B cell (primary cell): Measurements from ENCODE around the gene GAB3. TPM values are rescaled to one million over a fixed set of nuclear protein-coding genes. Genes with fewer than 3 reads are reported as not detected.

Source experiments
- ATAC-seq: fragments of 200-7000 bp; cut with Tn5 transposase; one replicate; pipeline ENCODE4 v1.10.0; 2021; ENCODE audit warnings: low read depth, mild to moderate bottlenecking, moderate number of reproducible peaks, moderate library complexity
- CTCF ChIA-PET: fragments of 350-600 bp; sonication (Branson Sonifier 250); formaldehyde crosslinking; loops from one replicate; lab custom pipeline; 2021; ENCODE audit warnings: antibody characterized with exemption, inconsistent platforms; lab: Charles Lee
- POLR2A ChIA-PET: fragments of 350-600 bp; sonication (Branson Sonifier 250); formaldehyde crosslinking; loops from one replicate; lab custom pipeline; 2021; ENCODE audit warnings: antibody characterized with exemption; lab: Charles Lee
- DNase-seq: peaks from one replicate; pipeline ENCODE4 v3.0.0; 2013
- H2AFZ ChIP-seq: 2 replicates; pipeline ENCODE4 v1.6.1; 2012; ENCODE audit warnings: mild to moderate bottlenecking, low read depth, low read length; ENCODE audit not compliant: insufficient read depth, poor library complexity, severe bottlenecking
- H3K27ac ChIP-seq, 2 donors: 1 replicate in 1 of 2; 2 replicates in 1 of 2; pipeline ENCODE4 v1.5.1; 2012 to 2013; ENCODE audit warnings: low read length in 2 of 2, mild to moderate bottlenecking in 2 of 2, moderate library complexity in 1 of 2
- H3K27me3 ChIP-seq, 4 experiments: fragments of 200-600 bp in 1 of 4; sonication (generic) in 1 of 4; replicated peaks in 1 of 4; 1 replicate in 2 of 4; 2 replicates in 2 of 4; pipeline versions ENCODE4 v1.6.1 to v1.7.0; 2013 to 2016; ENCODE audit warnings: low read length in 3 of 4, mild to moderate bottlenecking in 2 of 4, mixed read lengths in 1 of 4, moderate library complexity in 1 of 4; ENCODE audit not compliant: insufficient read depth in 4 of 4, control insufficient read depth in 3 of 4; ENCODE audit errors: control extremely low read depth in 1 of 4
- H3K36me3 ChIP-seq, 2 experiments: replicated peaks in 1 of 2; 1 replicate in 1 of 2; 2 replicates in 1 of 2; pipeline versions ENCODE4 v1.6.1 to v1.7.1; 2013; ENCODE audit warnings: low read length in 1 of 2; ENCODE audit not compliant: insufficient read depth in 2 of 2, control insufficient read depth in 1 of 2; ENCODE audit errors: control extremely low read depth in 1 of 2, extremely low read depth in 1 of 2
- H3K4me1 ChIP-seq, 2 donors: fragments of 200-600 bp in 1 of 2; sonication (generic) in 1 of 2; 1 replicate in 1 of 2; 2 replicates in 1 of 2; pipeline versions ENCODE4 v1.5.1 to v1.6.1; 2013 to 2017; ENCODE audit warnings: low read length in 2 of 2; ENCODE audit not compliant: control insufficient read depth in 2 of 2, insufficient read depth in 2 of 2
- H3K4me2 ChIP-seq: replicated peaks from 2 replicates; pipeline ENCODE3; 2012; ENCODE audit warnings: mild to moderate bottlenecking, low read depth, low read length; ENCODE audit not compliant: poor library complexity, severe bottlenecking
- H3K4me3 ChIP-seq, 5 experiments: fragments of 200-600 bp in 1 of 5; sonication (generic) in 1 of 5; 1 replicate in 3 of 5; 2 replicates in 2 of 5; pipeline versions ENCODE4 v1.5.1 to v1.7.0; 2011 to 2016; ENCODE audit warnings: low read length in 4 of 5, mild to moderate bottlenecking in 4 of 5, low read depth in 2 of 5, control low read depth in 1 of 5, moderate library complexity in 1 of 5; ENCODE audit not compliant: insufficient read depth in 1 of 5; ENCODE audit errors: control extremely low read depth in 1 of 5, extremely low read depth in 1 of 5
- H3K79me2 ChIP-seq: fragments of 200-600 bp; sonication (generic); one replicate; pipeline ENCODE4 v1.6.0; 2016; ENCODE audit warnings: low read length; ENCODE audit not compliant: control insufficient read depth, insufficient read depth
- H3K9ac ChIP-seq: fragments of 200-600 bp; sonication (generic); 2 replicates; pipeline ENCODE4 v1.6.1; 2017; ENCODE audit warnings: mild to moderate bottlenecking, low read length, moderate library complexity
- H3K9me3 ChIP-seq, 3 donors: one replicate each; pipeline versions ENCODE4 v1.6.1 to v1.7.1; 2013; ENCODE audit warnings: low read length in 2 of 3; ENCODE audit not compliant: control insufficient read depth in 2 of 3, insufficient read depth in 1 of 3; ENCODE audit errors: control extremely low read depth in 1 of 3
- H4K20me1 ChIP-seq: 2 replicates; pipeline ENCODE4 v1.6.0; 2012; ENCODE audit warnings: mild to moderate bottlenecking, low read length; ENCODE audit not compliant: insufficient read depth, control insufficient read depth, poor library complexity, severe bottlenecking
- H3K27ac Mint-ChIP-seq: one replicate; pipeline ENCODE4 v1.8.0; 2021; ENCODE audit warnings: mixed read lengths
- H3K27me3 Mint-ChIP-seq: one replicate; pipeline ENCODE4 v1.8.0; 2021; ENCODE audit warnings: mixed read lengths
- H3K4me1 Mint-ChIP-seq: one replicate; pipeline ENCODE4 v1.8.0; 2021; ENCODE audit warnings: mixed read lengths
- H3K4me3 Mint-ChIP-seq: one replicate; pipeline ENCODE4 v1.8.0; 2021; ENCODE audit warnings: mixed read lengths
- H3K9me3 Mint-ChIP-seq: one replicate; pipeline ENCODE4 v1.8.0; 2022; ENCODE audit warnings: mixed read lengths; ENCODE audit not compliant: insufficient read depth
- EZH2 ChIP-seq: IDR thresholded peaks from 2 replicates; pipeline ENCODE4 v1.6.1; 2012; ENCODE audit warnings: borderline replicate concordance, low read depth, mild to moderate bottlenecking, moderate library complexity, low read length; ENCODE audit not compliant: insufficient read depth, poor library complexity, severe bottlenecking
- WGBS: methylation state at CpG from one replicate; pipeline ENCODE4 v1.1.5; 2013; ENCODE audit warnings: missing lambda C conversion rate; ENCODE audit not compliant: insufficient coverage; 5-methylcytosine and 5-hydroxymethylcytosine counted together
- intact Hi-C: fragments of 100-400 bp; cut with micrococcal nuclease; formaldehyde crosslinking; loops from one replicate; pipeline ENCODE4 v1.10.0; 2022
- polyA plus RNA-seq: library from polyadenylated mRNA; depleted of rRNA; stranded (reverse); fragments of >200 nt; gene quantifications from 2 replicates; pipeline ENCODE4 v1.2.3, GENCODE V29; 2012
- total RNA-seq, 2 donors: library from RNA; stranded (reverse); fragments of 120-200 nt in 1 of 2; gene quantifications; 1 replicate in 1 of 2; 2 replicates in 1 of 2; pipeline versions ENCODE4 v1.2.3 to v1.2.4, GENCODE V29; 2013 to 2022
- TF ChIP-seq, protein P1 (sequence below): fragments of 200-600 bp; IDR thresholded peaks from one replicate; pipeline ENCODE4 v1.8.0; 2022; ENCODE audit warnings: antibody characterized with exemption, mild to moderate bottlenecking

Gene GAB3
- total and polyA plus RNA-seq, 2 donors (not counting 1 experiment from before 2014, with no cell fraction given) = 13.2 to 16.5 TPM

DNA sequence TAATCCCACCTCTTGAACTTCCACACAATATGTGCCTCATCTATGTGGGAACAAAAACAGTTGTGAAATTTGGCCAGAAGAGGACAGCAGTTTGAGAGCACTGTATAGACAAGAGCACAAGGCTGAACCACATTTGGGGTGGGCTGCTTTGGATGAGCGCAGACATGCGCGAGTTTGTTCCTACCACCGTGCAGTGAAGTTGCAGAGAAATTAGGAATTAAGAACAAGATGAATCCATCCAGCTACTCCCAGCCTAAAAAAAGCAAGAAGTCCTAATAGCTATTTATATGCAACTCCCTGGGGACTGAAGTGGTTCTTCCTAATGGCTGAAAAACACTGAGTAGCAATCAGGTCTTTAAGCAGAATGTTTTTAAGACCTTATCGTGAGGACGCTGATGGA, 1.0 kb downstream of the GAB3 start:
- Histone ChIP-seq H2AFZ (peak overlapping the region; percentile 75), H3K4me2 (peak overlapping the region; percentile 75)
- H3K9me3 Mint-ChIP-seq = no peaks in the 10 kb centered on the region

More for the DNA sequence above, 1.0 kb downstream of the GAB3 start:
- Mint-ChIP-seq H3K27ac (peak overlapping the region; percentile 16), H3K4me1 (peaks cover 18% of the 10 kb centered on the region), H3K4me3 (peak overlapping the region; percentile 77), H3K27me3 (no peaks in the 10 kb centered on the region)
- peaks cover 18 to 27% of the 10 kb centered on the region in 2 donors for H3K4me1 ChIP-seq
- H3K9me3 ChIP-seq = no peaks in the 10 kb centered on the region
- no peak overlapping the region for H3K27ac ChIP-seq
- ChIA-PET CTCF (interaction anchor here (0.7 to 5.3 kb wide), 6 partner anchors 9 to 90 kb away, joined by 3 to 44 read pairs (median 6); partner anchors contain the start of genes DKC1 and MPP1), POLR2A (interaction anchor here (1.2 to 1.3 kb wide), 2 partner anchors 13 to 32 kb away, joined by 4 to 7 read pairs; partner anchors contain the start of gene DKC1)
- intact Hi-C loops = loop anchor here (2.0 kb wide), 1 partner anchor 31 kb away; no protein-coding TSS in a partner anchor
- ATAC-seq = no peak
- no CpG with 5 or more reads among the region's 6 CpGs for WGBS
- no peaks in the 10 kb centered on the region for H3K36me3 ChIP-seq
- H3K27me3 ChIP-seq = no peaks in the 10 kb centered on the region
- H3K9ac ChIP-seq = peak overlapping the region; percentile 64
- peak overlapping the region in 4 of 5 experiments; percentile 27 to 64 (median 56) for H3K4me3 ChIP-seq
- H4K20me1 ChIP-seq = no peaks in the 10 kb centered on the region
- peak; percentile 25 for DNase-seq
- no peak for TF ChIP-seq EZH2
- TF ChIP-seq, protein P1, sequence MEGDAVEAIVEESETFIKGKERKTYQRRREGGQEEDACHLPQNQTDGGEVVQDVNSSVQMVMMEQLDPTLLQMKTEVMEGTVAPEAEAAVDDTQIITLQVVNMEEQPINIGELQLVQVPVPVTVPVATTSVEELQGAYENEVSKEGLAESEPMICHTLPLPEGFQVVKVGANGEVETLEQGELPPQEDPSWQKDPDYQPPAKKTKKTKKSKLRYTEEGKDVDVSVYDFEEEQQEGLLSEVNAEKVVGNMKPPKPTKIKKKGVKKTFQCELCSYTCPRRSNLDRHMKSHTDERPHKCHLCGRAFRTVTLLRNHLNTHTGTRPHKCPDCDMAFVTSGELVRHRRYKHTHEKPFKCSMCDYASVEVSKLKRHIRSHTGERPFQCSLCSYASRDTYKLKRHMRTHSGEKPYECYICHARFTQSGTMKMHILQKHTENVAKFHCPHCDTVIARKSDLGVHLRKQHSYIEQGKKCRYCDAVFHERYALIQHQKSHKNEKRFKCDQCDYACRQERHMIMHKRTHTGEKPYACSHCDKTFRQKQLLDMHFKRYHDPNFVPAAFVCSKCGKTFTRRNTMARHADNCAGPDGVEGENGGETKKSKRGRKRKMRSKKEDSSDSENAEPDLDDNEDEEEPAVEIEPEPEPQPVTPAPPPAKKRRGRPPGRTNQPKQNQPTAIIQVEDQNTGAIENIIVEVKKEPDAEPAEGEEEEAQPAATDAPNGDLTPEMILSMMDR = no peak
- H3K79me2 ChIP-seq = peaks cover 8% of the 10 kb centered on the region
